Head of caudate nucleus (tissue), 42 donors: ENCODE data around the gene ZBTB49.
A peak's percentile ranks its signal among the peaks of the same experiment; 100 is the strongest.

Experiments
- DNase-seq, 42 donors: peaks; one replicate each; pipeline versions ENCODE4 v3.0.0 to v3.0.0-alpha.2; 2020 to 2021; ENCODE audit warnings: mixed read lengths in 7 of 42
- intact Hi-C: fragments of 100-400 bp; cut with DNase I; formaldehyde crosslinking; loops from one replicate; pipeline ENCODE4 v1.15.0; 2022

ZBTB49 gene

DNA sequence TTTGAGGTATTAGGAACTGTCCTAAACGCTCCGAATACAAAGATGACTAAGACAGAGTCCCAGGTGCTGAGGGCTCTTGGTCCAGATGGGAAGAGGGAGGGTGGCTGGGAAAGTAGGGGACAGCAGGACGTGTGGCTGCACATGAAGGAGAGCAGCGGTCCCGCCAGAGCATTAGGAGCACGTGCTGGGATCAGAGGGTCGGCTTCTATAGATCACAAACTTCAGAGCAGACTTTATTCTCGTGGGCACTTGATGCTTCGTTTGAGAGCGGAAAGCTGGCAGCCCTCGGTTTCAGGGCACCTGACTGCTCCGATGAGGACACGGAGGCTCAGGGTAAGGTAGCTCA is 26.1 kb downstream of the ZBTB49 start:
- DNase-seq, result peak in 2 of 42 donors; percentile 4 to 29

DNA sequence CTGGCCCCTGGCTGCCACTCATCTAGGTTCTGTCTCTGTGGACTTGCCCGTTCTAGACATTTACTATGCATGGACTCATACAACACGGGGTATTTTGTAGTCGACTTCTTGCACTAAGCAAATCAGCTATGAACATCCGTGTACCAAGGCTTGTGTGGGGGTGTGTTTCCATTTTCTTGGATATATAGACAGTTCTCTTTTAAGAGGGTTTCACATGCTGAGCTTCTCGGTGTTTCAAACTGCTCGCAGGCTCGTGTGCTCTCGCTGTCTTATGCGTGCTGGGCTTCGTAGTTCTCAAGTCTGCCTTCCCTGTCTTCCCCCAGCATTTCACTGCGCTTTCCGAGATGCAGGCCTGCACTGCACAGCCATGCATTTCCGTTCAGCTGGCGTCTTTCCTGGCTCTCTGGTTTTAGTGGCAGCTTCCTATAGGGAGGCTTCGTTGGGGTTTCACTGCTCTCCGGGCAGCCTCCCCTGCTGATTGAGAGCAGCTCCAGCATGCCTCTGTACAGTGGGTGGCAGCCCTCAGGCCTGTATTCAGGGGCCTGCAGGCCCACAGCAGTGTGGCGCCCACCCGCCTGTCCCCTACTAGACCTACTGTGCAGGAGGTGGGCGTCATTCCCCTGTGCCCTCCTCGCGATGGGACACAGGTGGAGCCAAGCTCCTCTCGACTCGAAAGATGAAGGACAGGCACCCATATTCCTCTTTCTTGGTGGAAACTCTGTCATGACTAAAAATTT is 27.6 kb downstream of the ZBTB49 start:
- intact Hi-C loops, result no loop called here
- peak in 11 of 42 donors; percentile 11 to 51 (median 35) for DNase-seq

More for the DNA sequence above, 26.1 kb downstream of the ZBTB49 start:
- intact Hi-C loops, result no loop called here

DNA sequence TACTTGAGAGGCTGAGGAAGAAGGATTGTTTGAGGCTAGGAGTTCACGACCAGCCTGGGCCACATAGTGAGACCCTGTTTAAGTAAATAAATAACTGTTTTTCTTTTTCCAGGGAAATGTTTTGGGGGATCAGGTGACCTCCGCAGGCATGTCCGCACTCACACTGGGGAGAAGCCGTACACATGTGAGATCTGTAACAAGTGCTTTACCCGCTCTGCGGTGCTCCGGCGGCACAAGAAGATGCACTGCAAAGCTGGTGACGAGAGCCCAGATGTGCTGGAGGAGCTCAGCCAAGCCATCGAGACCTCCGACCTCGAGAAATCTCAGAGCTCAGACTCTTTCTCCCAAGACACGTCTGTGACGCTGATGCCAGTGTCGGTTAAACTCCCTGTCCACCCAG is 30.5 kb downstream of the ZBTB49 start:
- intact Hi-C loops, result no loop called here
- DNase-seq, result no peak

DNA sequence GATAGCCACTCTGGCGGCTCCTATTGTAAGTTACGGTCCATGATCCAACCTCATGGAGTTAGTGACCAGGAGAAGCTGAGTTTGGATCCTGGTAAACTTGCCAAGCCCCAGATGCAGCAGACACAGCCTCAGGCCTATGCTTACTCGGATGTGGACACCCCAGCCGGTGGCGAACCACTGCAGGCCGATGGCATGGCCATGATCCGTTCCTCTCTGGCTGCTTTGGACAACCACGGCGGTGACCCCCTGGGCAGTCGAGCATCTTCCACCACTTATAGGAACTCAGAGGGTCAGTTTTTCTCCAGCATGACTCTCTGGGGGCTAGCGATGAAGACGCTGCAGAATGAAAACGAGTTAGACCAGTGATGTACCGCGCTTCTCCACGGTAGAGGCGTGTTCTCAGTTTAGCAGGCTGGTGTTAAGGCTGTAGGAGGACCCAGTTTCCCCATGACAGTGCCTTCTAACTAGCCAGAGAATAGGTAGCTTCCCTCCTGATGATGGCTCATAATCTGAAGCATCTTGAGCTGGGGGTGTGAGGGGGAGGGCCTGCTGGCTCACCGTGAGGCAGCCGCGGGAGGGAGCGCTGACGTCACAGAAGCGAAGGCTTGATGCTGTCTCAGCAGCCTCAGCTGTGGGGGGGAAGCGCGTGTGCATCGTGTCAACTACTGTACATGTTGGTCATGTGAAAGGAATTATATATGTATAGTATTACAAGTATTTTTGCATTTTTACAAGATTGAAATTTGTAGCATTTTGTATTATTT is 31.1 kb downstream of the ZBTB49 start:
- intact Hi-C loops, result no loop called here
- DNase-seq, result peak; percentile 54 to 96 (median 82)

DNA sequence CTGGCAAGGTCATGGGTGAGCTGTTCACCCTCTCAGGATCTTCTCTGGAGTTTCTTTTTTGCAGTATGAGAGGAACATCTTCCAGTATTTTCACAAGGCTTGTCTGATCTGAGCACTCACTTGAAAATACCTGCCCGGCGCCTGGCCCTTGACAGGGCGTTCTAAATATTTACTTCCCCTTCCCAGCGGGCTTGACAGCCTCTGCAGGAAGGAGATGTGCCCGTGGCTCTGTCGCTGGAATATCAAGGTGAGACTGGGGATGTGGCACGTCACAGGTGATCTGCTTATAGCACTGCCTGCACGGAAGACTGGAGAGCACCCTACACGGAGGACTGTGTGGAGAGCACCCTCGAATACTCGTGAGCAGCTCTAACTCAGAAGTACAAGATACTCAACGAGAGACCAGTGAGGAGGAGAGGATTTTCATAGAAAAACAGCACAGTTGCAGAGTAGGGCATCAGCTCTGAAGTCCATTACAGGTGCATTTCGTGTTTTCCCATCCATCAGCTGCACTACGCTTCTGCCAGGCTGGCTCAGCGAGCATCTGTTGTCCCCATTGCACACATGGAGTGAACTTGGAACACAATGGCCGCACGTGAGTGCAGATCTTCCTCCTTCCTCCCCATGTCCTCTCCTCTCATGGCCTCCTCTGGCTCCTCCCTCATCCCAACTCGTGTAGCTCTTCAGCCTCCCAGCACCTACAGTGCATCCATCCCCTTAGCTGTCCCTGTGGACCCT is 32.1 kb downstream of the ZBTB49 start:
- intact Hi-C loops, result no loop called here
- DNase-seq, result peak in 1 of 42 donors; percentile 10

DNA sequence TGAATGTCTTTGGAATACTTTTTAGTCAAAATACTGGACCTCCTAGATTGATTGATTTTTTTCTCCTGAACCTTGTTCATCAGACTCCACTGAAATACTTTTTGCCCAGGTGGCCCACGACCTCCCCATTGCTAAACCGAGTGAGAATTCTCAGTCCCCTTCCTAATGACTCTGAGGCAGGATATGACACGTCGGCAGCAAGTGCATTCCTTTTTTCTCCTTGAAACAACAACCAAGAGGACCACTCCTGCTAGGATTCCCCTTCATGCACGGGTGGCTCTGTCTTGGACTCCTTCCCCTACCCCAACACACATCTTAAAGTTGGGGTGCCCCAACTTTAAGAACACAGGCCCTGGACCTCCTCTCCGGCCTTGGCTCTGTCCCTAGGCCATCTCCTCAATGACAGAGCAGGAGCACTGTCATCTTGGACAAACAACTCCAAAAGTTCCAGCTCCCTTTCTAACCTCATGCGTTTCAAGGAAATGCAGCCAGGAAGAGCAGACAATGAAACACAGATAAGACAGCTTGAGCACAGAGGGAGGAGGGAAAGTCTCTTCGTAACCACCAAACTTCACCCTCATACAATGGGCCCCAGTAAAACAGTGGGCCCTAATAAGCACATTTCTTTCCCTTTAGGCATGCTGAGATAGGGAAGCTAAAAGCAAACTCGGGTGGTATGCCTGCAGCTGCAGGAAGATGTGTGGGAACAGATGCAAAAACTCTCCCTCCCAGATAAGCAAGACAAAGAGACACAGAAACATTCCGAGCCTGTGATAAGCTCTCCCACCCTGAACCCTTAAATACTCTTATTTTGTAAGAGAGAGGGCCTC is 33.9 kb downstream of the ZBTB49 start:
- intact Hi-C loops, result no loop called here

DNA sequence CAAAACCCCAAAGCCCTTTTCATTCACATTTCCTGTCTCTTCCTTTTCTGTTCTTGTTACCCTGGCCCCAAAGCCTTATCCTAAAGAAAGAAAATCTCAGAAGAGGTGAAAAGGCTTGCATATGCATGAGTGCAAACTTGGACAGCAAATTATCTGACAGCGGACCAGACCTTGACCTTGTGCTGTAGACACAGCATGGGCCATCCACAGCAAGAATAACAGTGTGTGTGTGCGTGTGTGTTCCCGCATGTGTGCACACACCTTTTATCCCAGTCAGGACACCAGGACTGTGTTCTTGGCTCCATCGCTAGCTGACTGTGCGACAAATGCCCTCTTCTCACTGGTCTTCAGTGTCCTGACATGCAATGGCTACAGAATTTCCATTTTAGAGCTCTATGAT is 35.3 kb downstream of the ZBTB49 start:
- intact Hi-C loops, result no loop called here
- peak in 2 of 42 donors; percentile 1 to 16 for DNase-seq

More for the DNA sequence above, 33.9 kb downstream of the ZBTB49 start:
- no peak for DNase-seq

DNA sequence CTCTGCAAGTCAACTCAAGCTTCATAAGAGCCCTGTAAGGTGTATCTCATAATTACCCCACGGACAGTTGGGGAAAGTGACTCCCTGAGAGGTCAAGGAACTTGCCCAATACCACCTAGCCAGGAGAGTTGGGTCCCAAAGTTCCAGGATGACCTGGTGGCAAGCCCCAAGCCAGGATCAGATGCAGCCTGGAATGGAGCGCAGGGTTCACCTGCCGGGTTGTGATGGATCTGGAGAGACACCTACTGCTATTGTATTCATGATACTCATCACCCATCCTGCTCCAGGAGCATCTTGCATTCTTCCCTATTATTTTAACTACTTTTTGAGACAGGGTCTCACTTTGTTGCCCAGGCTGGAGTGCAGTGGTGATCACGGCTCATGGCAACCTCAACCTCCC is 36.1 kb downstream of the ZBTB49 start:
- peak in 1 of 42 donors; percentile 3 for DNase-seq
- intact Hi-C loops, result no loop called here

DNA sequence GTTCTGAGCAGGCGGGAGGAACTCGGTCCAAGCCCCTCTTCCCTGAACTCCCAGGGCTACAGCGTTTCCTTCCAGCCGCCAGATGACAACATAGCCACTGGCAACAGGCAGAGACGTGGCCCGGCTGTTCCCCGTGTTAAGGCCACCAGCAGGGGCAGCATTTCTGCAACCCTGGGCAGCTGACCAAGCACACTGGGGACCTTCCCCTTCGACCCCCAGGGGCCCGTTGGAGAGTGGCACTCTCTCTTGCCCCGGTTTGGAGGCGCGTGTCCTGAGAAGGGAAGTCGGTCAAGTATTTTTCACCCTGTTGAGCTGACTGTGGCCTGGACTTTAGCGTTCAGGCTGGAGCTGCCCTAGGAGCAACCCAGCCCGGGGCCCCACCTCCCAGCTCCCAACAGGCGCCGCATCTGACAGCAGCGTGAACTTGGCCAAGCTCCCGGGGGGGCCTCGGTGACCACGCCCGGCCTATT is 37.6 kb downstream of the ZBTB49 start:
- intact Hi-C loops, result no loop called here

DNA sequence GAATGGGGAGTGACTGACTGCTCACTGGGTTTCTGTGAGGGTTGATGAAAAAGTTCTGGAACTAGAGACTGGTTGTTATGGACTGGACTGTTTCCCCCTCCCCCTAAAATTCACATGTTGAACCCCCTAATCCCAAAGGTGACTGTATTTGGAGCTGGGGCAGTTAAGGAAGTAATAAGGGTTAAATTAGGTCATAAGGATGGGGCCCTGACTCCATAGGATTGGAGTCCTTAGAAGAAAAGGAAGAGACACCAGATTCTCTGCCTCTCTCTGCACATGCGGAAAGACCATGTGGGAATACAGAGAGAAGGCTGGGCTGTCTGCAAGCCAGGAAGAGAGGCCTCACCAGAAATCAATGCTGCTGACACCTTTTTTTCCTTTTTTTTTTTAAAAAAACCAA is 38.2 kb downstream of the ZBTB49 start:
- no peak for DNase-seq
- intact Hi-C loops, result no loop called here

More for the DNA sequence above, 37.6 kb downstream of the ZBTB49 start:
- peak in 3 of 42 donors; percentile 35 to 43 (median 38) for DNase-seq

DNA sequence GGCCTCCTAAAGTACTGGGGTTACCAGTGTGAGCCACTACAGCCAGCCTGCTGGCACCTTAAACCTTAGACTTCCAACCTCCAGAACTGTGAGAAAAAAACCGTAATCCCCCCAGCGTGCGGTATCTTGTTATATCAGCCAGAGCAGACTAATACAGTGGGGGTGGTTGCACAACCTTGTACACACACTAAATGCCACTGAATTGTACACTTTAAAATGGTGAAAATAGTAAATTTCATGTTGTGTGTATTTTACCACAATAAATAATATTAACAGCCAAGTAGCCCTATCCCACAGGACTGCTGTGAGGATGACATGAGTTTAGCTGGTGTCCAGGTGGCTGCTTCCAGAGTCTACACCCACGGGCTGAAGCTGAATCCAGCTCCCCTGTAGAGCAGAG is 38.8 kb downstream of the ZBTB49 start:
- intact Hi-C loops, result no loop called here

DNA sequence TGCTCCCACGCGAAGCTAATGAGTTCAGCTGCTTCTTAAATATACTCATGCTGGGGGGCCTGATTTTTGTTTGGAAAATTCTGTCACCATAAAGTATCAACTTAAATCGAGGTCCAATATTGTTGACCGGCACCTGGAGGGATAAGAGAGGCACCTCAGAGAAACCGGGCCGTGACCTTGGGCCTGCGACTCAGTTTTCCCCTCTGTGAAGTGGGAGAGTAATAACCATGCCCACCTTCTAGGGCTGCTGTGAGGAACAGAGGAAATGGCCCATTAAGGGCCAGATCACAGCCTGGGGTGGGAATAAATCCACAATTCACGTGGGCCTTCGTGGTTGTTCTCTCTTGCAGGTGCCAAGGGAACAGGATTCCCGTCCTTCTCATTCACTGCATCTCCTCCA is 39.4 kb downstream of the ZBTB49 start:
- DNase-seq, result peak in 1 of 42 donors; percentile 14
- intact Hi-C loops, result no loop called here

More for the DNA sequence above, 38.8 kb downstream of the ZBTB49 start:
- DNase-seq, result no peak

DNA sequence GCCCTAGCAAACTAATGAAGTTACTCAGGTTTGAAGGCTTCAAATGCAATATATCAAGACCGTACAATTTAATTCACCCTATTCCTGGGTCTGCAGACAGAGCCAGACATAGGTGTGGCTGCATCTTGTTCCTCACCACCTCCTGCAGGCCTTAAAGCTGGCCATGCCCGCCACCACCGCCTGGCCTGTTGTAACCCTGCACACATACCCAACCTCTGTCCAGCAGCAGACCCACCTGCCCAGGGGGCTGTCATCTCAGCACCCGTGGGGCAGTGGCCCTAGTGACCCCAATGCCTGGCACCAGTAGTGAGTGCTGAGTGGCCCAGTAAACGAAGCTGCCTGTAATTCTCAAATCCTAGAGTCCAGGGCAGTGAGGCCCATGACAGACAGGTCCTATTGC is 40.7 kb downstream of the ZBTB49 start:
- DNase-seq, result no peak
- intact Hi-C loops, result loop anchor here (5.0 kb wide), 1 partner anchor 73 kb away; no protein-coding TSS in a partner anchor

DNA sequence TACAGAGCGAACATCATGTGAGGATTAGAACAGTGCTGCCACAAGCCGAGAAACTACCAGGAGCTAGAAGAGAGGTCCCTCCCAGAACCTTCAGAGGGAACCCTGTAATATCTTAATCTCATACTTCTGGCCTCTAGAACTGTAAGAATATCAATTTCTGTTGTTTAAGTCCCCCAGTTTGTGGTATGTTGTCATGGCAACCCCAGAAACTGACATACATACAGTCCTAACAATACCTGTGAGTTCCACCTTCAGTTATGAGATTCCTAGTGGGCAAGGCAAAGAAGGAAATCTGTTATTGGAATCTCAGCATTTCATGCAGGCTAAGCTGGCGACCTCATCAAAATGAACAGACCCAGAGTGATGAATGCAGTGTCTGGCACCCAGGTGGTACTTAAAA is 42.5 kb downstream of the ZBTB49 start:
- intact Hi-C loops, result loop anchor here (5.0 kb wide), 1 partner anchor 75 kb away; no protein-coding TSS in a partner anchor
- no peak for DNase-seq

DNA sequence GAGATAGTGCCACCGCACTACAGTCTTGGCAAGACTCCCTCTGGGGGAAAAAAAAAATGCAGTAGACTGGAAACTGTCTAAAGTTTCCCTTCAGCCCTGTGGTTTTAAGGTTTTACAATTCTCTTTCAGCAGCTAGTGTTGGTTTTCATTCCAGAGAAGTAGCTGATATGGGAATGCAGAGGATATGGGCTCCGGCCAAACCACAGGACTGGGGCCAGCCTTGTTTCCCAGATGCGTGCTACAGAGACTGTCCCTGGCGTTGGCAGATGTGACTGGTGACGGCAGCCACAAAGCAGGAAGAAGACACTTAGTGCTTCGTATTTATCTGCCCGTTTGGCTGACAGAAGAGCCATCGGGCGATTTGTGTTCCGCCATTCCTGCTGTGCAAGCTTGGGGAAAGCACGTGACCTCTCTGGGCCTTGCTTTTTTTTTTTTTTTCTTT is 43.2 kb downstream of the ZBTB49 start:
- DNase-seq, result peak in 1 of 42 donors; percentile 18
- intact Hi-C loops, result loop anchor here (5.0 kb wide), 1 partner anchor 76 kb away; no protein-coding TSS in a partner anchor

DNA sequence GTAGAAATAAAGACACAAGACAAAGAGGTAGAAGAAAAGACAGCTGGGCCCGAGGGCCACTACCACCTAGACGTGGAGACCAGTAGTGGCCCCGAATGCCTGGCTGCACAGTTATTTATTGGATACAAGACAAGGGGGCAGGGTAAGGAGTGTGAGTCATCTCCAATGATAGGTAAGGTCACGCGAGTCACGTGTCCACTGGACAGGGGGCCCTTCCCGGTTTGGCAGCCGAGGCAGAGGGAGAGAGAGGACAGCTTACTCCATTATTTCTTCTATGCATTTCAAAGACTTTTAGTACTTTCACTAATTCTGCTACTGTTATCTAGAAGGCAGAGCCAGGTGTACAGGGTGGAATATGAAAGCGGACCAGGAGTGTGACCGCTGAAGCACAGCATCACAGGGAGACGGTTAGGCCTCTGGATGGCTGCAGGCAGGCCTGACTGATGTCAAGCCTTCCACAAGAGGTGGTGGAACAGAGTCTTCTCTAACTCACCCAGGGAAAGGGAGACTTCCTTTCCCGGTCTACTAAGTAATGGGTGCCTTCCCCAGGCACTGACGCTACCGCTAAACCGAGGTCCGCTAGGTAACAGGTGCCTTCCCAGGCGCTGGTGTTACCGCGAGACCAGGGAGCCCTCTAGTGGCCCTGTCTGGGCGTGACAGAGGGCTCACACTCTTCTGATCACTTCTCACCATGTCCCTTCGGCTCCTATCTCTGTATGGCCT is 44.9 kb downstream of the ZBTB49 start:
- intact Hi-C loops, result loop anchor here (5.0 kb wide), 1 partner anchor 78 kb away; no protein-coding TSS in a partner anchor
- DNase-seq, result peak; percentile 20 to 89 (median 68)

DNA sequence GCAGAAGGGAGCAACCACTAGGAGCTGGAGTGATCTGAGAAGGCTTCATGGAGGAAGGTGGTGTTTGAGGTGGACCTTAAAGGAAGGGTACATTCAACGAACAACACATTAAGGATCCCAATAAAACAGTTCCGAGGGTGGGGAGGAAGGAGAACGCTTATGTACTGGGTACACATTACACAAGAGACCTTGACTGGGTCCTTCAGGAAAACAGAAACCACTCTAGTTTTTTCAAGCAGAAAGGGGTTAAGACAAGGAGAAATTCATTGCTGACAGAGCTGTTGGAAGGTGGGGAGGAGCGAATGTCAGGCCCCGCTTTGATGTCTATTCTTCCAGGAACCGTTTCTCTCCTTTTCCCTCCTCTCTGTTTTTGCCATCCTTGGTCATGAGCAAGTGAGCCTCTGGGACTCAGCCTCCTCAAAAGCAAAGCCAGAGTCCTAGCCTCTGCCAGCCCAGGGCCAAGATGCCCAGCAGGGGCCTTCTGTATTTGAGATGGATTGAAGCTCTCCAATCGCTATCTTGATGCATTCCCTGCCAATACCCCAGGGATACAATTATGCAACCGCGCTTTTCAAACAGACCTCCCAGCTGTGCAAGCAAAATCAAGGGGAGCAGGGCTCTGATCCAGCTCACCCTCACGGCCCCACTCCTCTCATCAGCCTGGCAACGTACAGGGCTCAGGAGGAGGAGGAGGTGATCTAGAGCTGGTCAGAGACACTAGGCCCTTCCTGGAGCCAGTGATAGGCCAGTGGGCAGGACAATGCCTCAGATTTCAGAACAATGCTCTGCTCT is 48.4 kb downstream of the ZBTB49 start:
- intact Hi-C loops, result no loop called here

More for the DNA sequence above, 48.4 kb downstream of the ZBTB49 start:
- DNase-seq, result no peak
